Ascending aorta (tissue), 2 donors: ENCODE results near the gene CLGN. TPM values are rescaled to one million over a fixed set of nuclear protein-coding genes. Genes with fewer than 3 reads are reported as not detected.
"Not testable (repeated sequence)": the region's sequence is repeated elsewhere in the genome, so short reads cannot be mapped to it uniquely, and the experiment has no call there.

Experiments
- DNase-seq, 2 donors: peaks; one replicate each; pipeline ENCODE4 v3.0.0-alpha.2; 2019; ENCODE audit warnings: low spot score in 2 of 2
- H3K27ac ChIP-seq, 2 donors: fragments of 200-600 bp; sonication (generic); one replicate each; pipeline ENCODE4 v1.5.1; 2016 to 2017; ENCODE audit warnings: mild to moderate bottlenecking in 1 of 2
- H3K27me3 ChIP-seq: fragments of 200-600 bp; sonication (generic); one replicate; pipeline ENCODE4 v1.5.1; 2017
- H3K36me3 ChIP-seq, 2 donors: fragments of 200-600 bp; sonication (generic); one replicate each; pipeline ENCODE4 v1.5.1; 2016
- H3K4me1 ChIP-seq, 2 donors: fragments of 200-600 bp; sonication (generic); one replicate each; pipeline ENCODE4 v1.5.1; 2016 to 2017; ENCODE audit warnings: mild to moderate bottlenecking in 1 of 2
- H3K4me3 ChIP-seq, 2 donors: fragments of 200-600 bp; sonication (generic); one replicate each; pipeline ENCODE4 v1.5.1; 2016 to 2017; ENCODE audit warnings: mild to moderate bottlenecking in 1 of 2
- H3K9me3 ChIP-seq, 2 donors: fragments of 200-600 bp; sonication (generic); one replicate each; pipeline ENCODE4 v1.5.1; 2016
- intact Hi-C: fragments of 100-400 bp; cut with DNase I; formaldehyde crosslinking; loops from one replicate; pipeline ENCODE4 v1.15.1; 2023
- total RNA-seq: library from RNA; depleted of rRNA; stranded (reverse); fragments of >200 nt; gene quantifications from one replicate; pipeline ENCODE4 v1.1.0, GENCODE V29; 2016
- TF ChIP-seq, protein P1 (sequence below), 3 experiments: fragments of 200-600 bp in 2 of 3; fragments of 450-650 bp in 1 of 3; sonication (generic) in 2 of 3; IDR thresholded peaks; one replicate each; pipeline ENCODE4 v1.5.1; 2016 to 2019; ENCODE audit warnings: antibody characterized with exemption in 3 of 3, mild to moderate bottlenecking in 1 of 3, moderate library complexity in 1 of 3

The CLGN gene
- total RNA-seq, 1 donor from 2014 or later = not detected

DNA sequence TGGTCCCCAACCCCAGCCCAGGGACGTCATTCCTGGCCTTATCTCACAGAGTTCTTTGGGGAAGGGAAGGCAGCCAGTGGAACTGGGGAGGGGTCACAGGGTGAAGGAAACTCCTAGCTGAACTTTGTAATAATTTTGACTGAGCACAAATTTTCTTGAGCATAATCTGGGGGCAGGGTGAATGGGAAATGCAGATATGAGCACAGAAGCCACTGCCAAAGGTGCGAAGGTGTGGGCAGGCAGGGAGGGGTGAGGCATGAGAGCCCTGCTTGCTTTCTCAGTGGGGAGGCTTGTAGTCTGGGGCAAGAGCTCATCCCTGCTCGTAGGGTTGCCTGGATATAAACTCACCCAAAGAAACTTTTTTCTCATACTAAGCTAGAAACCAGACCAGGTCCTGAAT, 35.7 kb upstream of the CLGN start:
- Histone ChIP-seq H3K27me3 (no peaks in the 10 kb centered on the region), H3K4me1 (no peaks in the 10 kb centered on the region), H3K36me3 (no peaks in the 10 kb centered on the region), H3K9me3 (no peaks in the 10 kb centered on the region), H3K27ac (no peak overlapping the region), H3K4me3 (no peak overlapping the region)
- intact Hi-C loops = no loop called here
- DNase-seq = no peak
- TF ChIP-seq, protein P1, sequence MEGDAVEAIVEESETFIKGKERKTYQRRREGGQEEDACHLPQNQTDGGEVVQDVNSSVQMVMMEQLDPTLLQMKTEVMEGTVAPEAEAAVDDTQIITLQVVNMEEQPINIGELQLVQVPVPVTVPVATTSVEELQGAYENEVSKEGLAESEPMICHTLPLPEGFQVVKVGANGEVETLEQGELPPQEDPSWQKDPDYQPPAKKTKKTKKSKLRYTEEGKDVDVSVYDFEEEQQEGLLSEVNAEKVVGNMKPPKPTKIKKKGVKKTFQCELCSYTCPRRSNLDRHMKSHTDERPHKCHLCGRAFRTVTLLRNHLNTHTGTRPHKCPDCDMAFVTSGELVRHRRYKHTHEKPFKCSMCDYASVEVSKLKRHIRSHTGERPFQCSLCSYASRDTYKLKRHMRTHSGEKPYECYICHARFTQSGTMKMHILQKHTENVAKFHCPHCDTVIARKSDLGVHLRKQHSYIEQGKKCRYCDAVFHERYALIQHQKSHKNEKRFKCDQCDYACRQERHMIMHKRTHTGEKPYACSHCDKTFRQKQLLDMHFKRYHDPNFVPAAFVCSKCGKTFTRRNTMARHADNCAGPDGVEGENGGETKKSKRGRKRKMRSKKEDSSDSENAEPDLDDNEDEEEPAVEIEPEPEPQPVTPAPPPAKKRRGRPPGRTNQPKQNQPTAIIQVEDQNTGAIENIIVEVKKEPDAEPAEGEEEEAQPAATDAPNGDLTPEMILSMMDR (IDR thresholded peaks at IDR 0.05) = no peak

DNA sequence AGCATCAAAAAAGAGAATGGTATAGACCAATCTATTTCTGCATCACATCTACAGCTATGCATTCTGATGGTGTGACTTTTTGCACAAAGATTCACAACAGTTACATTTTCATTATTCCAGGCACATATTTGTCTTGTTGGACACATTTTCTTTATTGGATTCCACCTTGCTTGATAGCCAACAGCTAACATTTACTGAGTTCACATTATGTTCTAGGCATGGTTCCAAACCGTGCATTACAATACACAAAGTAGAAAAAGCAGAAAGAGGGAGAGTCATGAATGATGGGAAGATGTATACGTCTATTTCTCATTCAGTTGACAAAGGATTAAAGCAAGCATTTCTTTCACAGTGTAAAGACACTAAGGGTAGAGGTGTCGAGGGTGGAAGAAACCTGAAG, 22.9 kb upstream of the CLGN start:
- DNase-seq = no peak
- H3K4me1 ChIP-seq = no peaks in the 10 kb centered on the region
- no peaks in the 10 kb centered on the region for H3K27me3 ChIP-seq

DNA sequence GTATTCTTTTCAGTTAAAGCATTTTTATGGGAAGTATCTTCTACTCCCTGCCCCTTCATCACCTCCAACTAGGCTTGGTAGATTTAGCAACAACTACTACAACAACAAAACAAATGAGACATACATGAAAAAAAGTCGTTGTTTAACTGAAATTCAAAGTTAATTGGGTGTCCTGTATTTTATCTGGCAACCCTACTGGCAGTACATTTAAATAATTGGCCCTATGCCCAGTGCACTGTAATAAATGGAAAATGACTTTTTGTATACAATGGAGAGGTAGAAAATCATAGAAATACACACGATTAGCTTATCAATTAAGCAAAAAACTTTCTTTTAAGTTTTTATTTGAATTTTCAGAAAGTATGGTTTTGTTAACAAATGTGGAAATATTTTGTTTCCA, 21.4 kb upstream of the CLGN start:
- intact Hi-C loops = no loop called here
- Histone ChIP-seq H3K27me3 (no peaks in the 10 kb centered on the region), H3K9me3 (no peaks in the 10 kb centered on the region), H3K4me1 (no peaks in the 10 kb centered on the region), H3K36me3 (no peaks in the 10 kb centered on the region), H3K4me3 (no peak overlapping the region), H3K27ac (no peak overlapping the region)
- TF ChIP-seq, protein P1 (IDR thresholded peaks at IDR 0.05) = no peak
- DNase-seq = no peak

More for the DNA sequence above, 22.9 kb upstream of the CLGN start:
- no peaks in the 10 kb centered on the region for H3K9me3 ChIP-seq
- no peak overlapping the region for H3K4me3 ChIP-seq
- intact Hi-C loops = no loop called here
- TF ChIP-seq, protein P1 (IDR thresholded peaks at IDR 0.05) = no peak
- no peaks in the 10 kb centered on the region for H3K36me3 ChIP-seq
- H3K27ac ChIP-seq = no peak overlapping the region

DNA sequence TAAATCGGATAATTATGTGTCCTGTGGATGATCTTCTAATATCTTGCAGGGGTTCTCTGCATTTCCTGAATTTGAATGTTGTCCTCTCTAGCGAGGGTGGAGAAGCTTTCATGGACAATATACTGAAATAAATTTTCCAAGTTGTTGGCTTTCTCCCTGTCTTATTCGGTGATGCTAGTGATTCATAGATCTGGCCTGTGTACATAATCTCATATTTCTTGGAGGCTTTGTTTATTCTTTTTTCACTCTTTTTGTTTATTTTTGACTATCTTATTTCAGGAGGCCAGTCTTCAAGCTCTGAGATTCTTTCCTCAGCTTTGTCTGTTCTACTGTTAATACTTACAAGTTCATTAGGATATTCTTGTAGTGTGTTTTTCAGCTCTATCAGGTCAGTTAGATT, 20.7 kb upstream of the CLGN start:
- Histone ChIP-seq H3K27ac (no peak overlapping the region), H3K4me3 (no peak overlapping the region), H3K27me3 (no peaks in the 10 kb centered on the region), H3K4me1 (no peaks in the 10 kb centered on the region), H3K36me3 (no peaks in the 10 kb centered on the region), H3K9me3 (no peaks in the 10 kb centered on the region)
- intact Hi-C loops = no loop called here
- no peak for DNase-seq
- TF ChIP-seq, protein P1 (IDR thresholded peaks at IDR 0.05) = no peak

DNA sequence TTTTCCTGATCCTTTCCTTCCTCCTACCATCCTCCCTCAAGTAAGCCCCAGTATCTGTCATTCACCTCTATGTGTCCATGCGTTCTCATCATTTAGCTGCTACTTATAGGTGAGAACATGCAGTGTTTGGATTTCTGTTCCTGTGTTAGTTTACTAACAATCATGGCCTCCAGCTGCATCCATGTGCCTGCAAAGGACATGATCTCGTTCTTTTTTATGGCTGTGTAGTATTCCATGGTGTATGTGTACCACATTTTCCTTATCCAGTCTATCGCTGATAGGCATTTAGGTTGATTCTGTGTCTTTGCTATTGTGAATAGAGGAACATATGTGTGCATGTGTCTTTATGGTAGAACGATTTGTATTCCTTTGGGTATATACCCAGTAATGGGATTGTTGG, 16.9 kb upstream of the CLGN start:
- H3K27me3 ChIP-seq, intact Hi-C loops, H3K4me3 ChIP-seq, H3K36me3 ChIP-seq, H3K9me3 ChIP-seq, H3K27ac ChIP-seq, DNase-seq, H3K4me1 ChIP-seq: not testable (repeated sequence)

DNA sequence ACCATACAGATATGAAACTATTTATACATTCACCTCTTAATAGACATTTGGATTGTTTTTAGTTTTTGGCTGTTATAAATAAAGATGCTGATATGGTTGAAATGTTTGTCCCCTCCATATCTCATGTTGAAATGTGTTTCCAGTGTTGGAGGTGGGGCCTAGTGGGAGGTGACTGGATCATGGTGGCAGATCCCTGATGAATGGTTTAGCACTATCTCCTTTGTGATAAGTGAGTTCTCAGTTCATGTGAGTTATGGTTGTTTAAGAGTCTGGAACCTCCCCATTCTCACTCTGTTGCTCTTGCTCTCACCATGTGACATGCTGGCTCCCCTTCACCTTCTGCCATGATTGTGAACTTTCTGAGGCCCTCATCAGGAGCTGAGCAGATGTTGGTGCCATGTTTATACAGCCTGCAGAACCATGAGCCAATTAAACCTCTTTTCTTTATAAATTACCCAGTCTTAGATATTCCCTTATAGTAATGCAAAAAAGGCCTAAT, 12.2 kb upstream of the CLGN start:
- H3K4me1 ChIP-seq = no peaks in the 10 kb centered on the region
- TF ChIP-seq, protein P1 (IDR thresholded peaks at IDR 0.05) = no peak
- no peak overlapping the region for H3K4me3 ChIP-seq
- no peaks in the 10 kb centered on the region for H3K36me3 ChIP-seq
- no peaks in the 10 kb centered on the region for H3K27me3 ChIP-seq
- H3K9me3 ChIP-seq = no peaks in the 10 kb centered on the region
- intact Hi-C loops = no loop called here
- DNase-seq = no peak
- H3K27ac ChIP-seq = no peak overlapping the region
